Measurements from ENCODE around the gene PRUNE1. TPM values are rescaled to one million over a fixed set of nuclear protein-coding genes. Genes with fewer than 3 reads are reported as not detected.

PRUNE1 gene
- total RNA-seq, 2 experiments from 2014 or later: 18.8 to 20.8 TPM

- Histone ChIP-seq H4K20me1 (ENCODE audit: insufficient read depth, low read length) (no peaks in the 10 kb centered on the region), H3K4me3 (ENCODE audit: low read depth, low read length, poor library complexity, severe bottlenecking) (no peak overlapping the region), H3K4me1 (ENCODE audit: insufficient read depth, low read length, poor library complexity, severe bottlenecking) (no peaks in the 10 kb centered on the region), H2AFZ (ENCODE audit: low read length) (no peak overlapping the region), H3K36me3 (ENCODE audit: insufficient read depth, low read length) (peaks cover 56% of the 10 kb centered on the region), H3K4me2 (ENCODE audit: low read length) (no peak overlapping the region), H3K79me2 (ENCODE audit: insufficient read depth, low read depth, low read length) (no peaks in the 10 kb centered on the region), H3K27ac (ENCODE audit: low read depth, low read length, poor library complexity, severe bottlenecking) (no peak overlapping the region), H3K9me3 (ENCODE audit: low read length) (no peaks in the 10 kb centered on the region), H3K9me2 (ENCODE audit: insufficient read depth, low read length) (no peaks in the 10 kb centered on the region)
- ChIA-PET CTCF (ENCODE audit: unreplicated experiment) (no interaction called here), POLR2A (interaction anchor here (0.7 to 1.3 kb wide), 2 partner anchors 10 to 43 kb away, joined by 3 to 7 read pairs; partner anchors contain the start of genes CDC42SE1 and MLLT11)
- no TSS peak for BruUV-seq (replicated peaks)
- TF ChIP-seq, protein P1, sequence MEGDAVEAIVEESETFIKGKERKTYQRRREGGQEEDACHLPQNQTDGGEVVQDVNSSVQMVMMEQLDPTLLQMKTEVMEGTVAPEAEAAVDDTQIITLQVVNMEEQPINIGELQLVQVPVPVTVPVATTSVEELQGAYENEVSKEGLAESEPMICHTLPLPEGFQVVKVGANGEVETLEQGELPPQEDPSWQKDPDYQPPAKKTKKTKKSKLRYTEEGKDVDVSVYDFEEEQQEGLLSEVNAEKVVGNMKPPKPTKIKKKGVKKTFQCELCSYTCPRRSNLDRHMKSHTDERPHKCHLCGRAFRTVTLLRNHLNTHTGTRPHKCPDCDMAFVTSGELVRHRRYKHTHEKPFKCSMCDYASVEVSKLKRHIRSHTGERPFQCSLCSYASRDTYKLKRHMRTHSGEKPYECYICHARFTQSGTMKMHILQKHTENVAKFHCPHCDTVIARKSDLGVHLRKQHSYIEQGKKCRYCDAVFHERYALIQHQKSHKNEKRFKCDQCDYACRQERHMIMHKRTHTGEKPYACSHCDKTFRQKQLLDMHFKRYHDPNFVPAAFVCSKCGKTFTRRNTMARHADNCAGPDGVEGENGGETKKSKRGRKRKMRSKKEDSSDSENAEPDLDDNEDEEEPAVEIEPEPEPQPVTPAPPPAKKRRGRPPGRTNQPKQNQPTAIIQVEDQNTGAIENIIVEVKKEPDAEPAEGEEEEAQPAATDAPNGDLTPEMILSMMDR (conservative IDR thresholded peaks at IDR 0.05; ENCODE audit: low read length): no peak
- no peak for TF ChIP-seq EZH2phosphoT487 (IDR thresholded peaks at IDR 0.05; ENCODE audit: borderline replicate concordance, low read depth, low read length)
- DNase-seq (ENCODE audit: low spot score): no peak
- intact Hi-C loops (cut with micrococcal nuclease; ENCODE audit: unreplicated experiment): no loop called here
Measured at GRCh38 chr1:151050051-151050688, 41.9 kb downstream of the PRUNE1 start.

GRCh38 chr1:151051356-151052009, 43.2 kb downstream of the PRUNE1 start:
- no peak for DNase-seq (ENCODE audit: low spot score)
- Histone ChIP-seq H3K4me2 (ENCODE audit: low read length) (no peak overlapping the region), H3K9me2 (ENCODE audit: insufficient read depth, low read length) (no peaks in the 10 kb centered on the region), H3K79me2 (ENCODE audit: insufficient read depth, low read depth, low read length) (peaks cover 10% of the 10 kb centered on the region; the same call in 1 of the 2 replicates), H3K9me3 (ENCODE audit: low read length) (no peaks in the 10 kb centered on the region), H2AFZ (ENCODE audit: low read length) (no peak overlapping the region), H3K27ac (ENCODE audit: low read depth, low read length, poor library complexity, severe bottlenecking) (no peak overlapping the region), H3K36me3 (ENCODE audit: insufficient read depth, low read length) (peaks cover 69% of the 10 kb centered on the region), H4K20me1 (ENCODE audit: insufficient read depth, low read length) (0 out of 2 replicates have a peak, but pooled peaks cover 1% of the 10 kb centered on the region), H3K4me1 (ENCODE audit: insufficient read depth, low read length, poor library complexity, severe bottlenecking) (peaks cover 6% of the 10 kb centered on the region), H3K4me3 (ENCODE audit: low read depth, low read length, poor library complexity, severe bottlenecking) (no peak overlapping the region)
- BruUV-seq (replicated peaks): TSS peak; percentile 35
- intact Hi-C loops (cut with micrococcal nuclease; ENCODE audit: unreplicated experiment): no loop called here
- CTCF ChIA-PET (ENCODE audit: unreplicated experiment): no interaction called here
- POLR2A ChIA-PET: interaction anchor here (0.5 kb wide), 1 partner anchor 40 kb away, joined by 4 read pairs; no protein-coding TSS in a partner anchor
- no peak for TF ChIP-seq EZH2phosphoT487 (IDR thresholded peaks at IDR 0.05; ENCODE audit: borderline replicate concordance, low read depth, low read length)

- Histone ChIP-seq H3K36me3 (ENCODE audit: insufficient read depth, low read length) (peaks cover 82% of the 10 kb centered on the region), H3K4me3 (ENCODE audit: low read depth, low read length, poor library complexity, severe bottlenecking) (no peak overlapping the region)
Measured at GRCh38 chr1:151054971-151055547, 46.8 kb downstream of the PRUNE1 start.

More at GRCh38 chr1:151054971-151055547, 46.8 kb downstream of the PRUNE1 start:
- Histone ChIP-seq H3K27ac (ENCODE audit: low read depth, low read length, poor library complexity, severe bottlenecking) (no peak overlapping the region), H3K9me2 (ENCODE audit: insufficient read depth, low read length) (no peaks in the 10 kb centered on the region), H3K4me2 (ENCODE audit: low read length) (no peak overlapping the region), H3K4me1 (ENCODE audit: insufficient read depth, low read length, poor library complexity, severe bottlenecking) (peaks cover 24% of the 10 kb centered on the region), H4K20me1 (ENCODE audit: insufficient read depth, low read length) (peaks cover 14% of the 10 kb centered on the region; the same call in 1 of the 2 replicates), H3K9me3 (ENCODE audit: low read length) (no peaks in the 10 kb centered on the region), H2AFZ (ENCODE audit: low read length) (no peak overlapping the region), H3K79me2 (ENCODE audit: insufficient read depth, low read depth, low read length) (peaks cover 41% of the 10 kb centered on the region)
- BruUV-seq (replicated peaks): no TSS peak
- POLR2A ChIA-PET: interaction anchor here (0.8 kb wide), 1 partner anchor 11 kb away, joined by 3 read pairs; no protein-coding TSS in a partner anchor
- DNase-seq (ENCODE audit: low spot score): no peak
- TF ChIP-seq EZH2phosphoT487 (IDR thresholded peaks at IDR 0.05; ENCODE audit: borderline replicate concordance, low read depth, low read length): no peak
- TF ChIP-seq, protein P1 (conservative IDR thresholded peaks at IDR 0.05; ENCODE audit: low read length): no peak
- intact Hi-C loops (cut with micrococcal nuclease; ENCODE audit: unreplicated experiment): loop anchor here (5.0 kb wide), 1 partner anchor 48 kb away; the partner anchor contains the start of genes MINDY1 and PRUNE1
- CTCF ChIA-PET (ENCODE audit: unreplicated experiment): no interaction called here

Data from OCI-LY7 (cell line).